H9 (cell line): ENCODE data around the gene MYH9. TPM values are rescaled to one million over a fixed set of nuclear protein-coding genes. Genes with fewer than 3 reads are reported as not detected.

Experiments used
- DNase-seq: peaks from one replicate; pipeline ENCODE4 v3.0.0-alpha.2; 2017
- H2AFZ ChIP-seq: one replicate; pipeline ENCODE4 v1.6.1; 2013; ENCODE audit warnings: mild to moderate bottlenecking, low read length, control low read depth, moderate library complexity
- H2AK5ac ChIP-seq: 2 replicates; pipeline ENCODE4 v1.6.1; 2013; ENCODE audit warnings: low read length, control low read depth, mixed read lengths; ENCODE audit not compliant: insufficient read length
- H2BK120ac ChIP-seq: one replicate; pipeline ENCODE4 v1.6.1; 2013; ENCODE audit warnings: low read depth, mild to moderate bottlenecking, low read length, control low read depth, inconsistent platforms; ENCODE audit not compliant: poor library complexity, severe bottlenecking
- H2BK12ac ChIP-seq: 2 replicates; pipeline ENCODE4 v1.6.1; 2013; ENCODE audit warnings: low read length, control low read depth, mixed read lengths, low read depth; ENCODE audit not compliant: insufficient read length
- H2BK15ac ChIP-seq: 2 replicates; pipeline ENCODE4 v1.6.1; 2013; ENCODE audit warnings: low read depth, low read length, control low read depth
- H2BK20ac ChIP-seq: one replicate; pipeline ENCODE4 v1.6.1; 2013; ENCODE audit warnings: low read depth, mild to moderate bottlenecking, low read length, control low read depth, inconsistent platforms; ENCODE audit not compliant: poor library complexity, severe bottlenecking
- H2BK5ac ChIP-seq: 2 replicates; pipeline ENCODE4 v1.6.1; 2013; ENCODE audit warnings: low read length, control low read depth, mixed read lengths; ENCODE audit not compliant: insufficient read length
- H3K14ac ChIP-seq: 2 replicates; pipeline ENCODE4 v1.6.1; 2013; ENCODE audit warnings: low read length, control low read depth; ENCODE audit not compliant: insufficient read depth
- H3K18ac ChIP-seq: 2 replicates; pipeline ENCODE4 v1.6.1; 2013; ENCODE audit warnings: low read depth, mild to moderate bottlenecking, mixed read lengths, low read length, control low read depth; ENCODE audit not compliant: insufficient read length
- H3K23ac ChIP-seq: 2 replicates; pipeline ENCODE4 v1.6.1; 2013; ENCODE audit warnings: low read length, control low read depth, mixed read lengths, low read depth; ENCODE audit not compliant: insufficient read length
- H3K23me2 ChIP-seq: 2 replicates; pipeline ENCODE4 v1.6.1; 2013; ENCODE audit warnings: low read depth, mild to moderate bottlenecking, mixed read lengths, low read length, control low read depth; ENCODE audit not compliant: insufficient read length, poor library complexity, severe bottlenecking
- H3K27ac ChIP-seq: 2 replicates; pipeline ENCODE4 v1.5.1; 2013; ENCODE audit warnings: low read length, control low read depth, mixed read lengths, low read depth; ENCODE audit not compliant: insufficient read length
- H3K27me3 ChIP-seq: 2 replicates; pipeline ENCODE4 v1.6.1; 2013; ENCODE audit warnings: low read length, control low read depth, inconsistent platforms; ENCODE audit not compliant: insufficient read depth
- H3K4ac ChIP-seq: 2 replicates; pipeline ENCODE4 v1.6.1; 2013; ENCODE audit warnings: low read depth, mild to moderate bottlenecking, control low read depth, inconsistent platforms, low read length, moderate library complexity
- H3K4me1 ChIP-seq: 2 replicates; pipeline ENCODE4 v1.6.1; 2013; ENCODE audit warnings: low read length, control low read depth, inconsistent platforms; ENCODE audit not compliant: insufficient read depth
- H3K4me2 ChIP-seq: 2 replicates; pipeline ENCODE4 v1.6.1; 2013; ENCODE audit warnings: low read length, control low read depth, mixed read lengths; ENCODE audit not compliant: insufficient read length, insufficient read depth
- H3K56ac ChIP-seq: 2 replicates; pipeline ENCODE4 v1.6.1; 2013; ENCODE audit warnings: low read depth, mild to moderate bottlenecking, mixed read lengths, low read length, control low read depth; ENCODE audit not compliant: insufficient read length
- H3K79me1 ChIP-seq: 2 replicates; pipeline ENCODE4 v1.6.1; 2013; ENCODE audit warnings: low read depth, mild to moderate bottlenecking, moderate library complexity, low read length, control low read depth, inconsistent platforms; ENCODE audit not compliant: insufficient read depth, poor library complexity, severe bottlenecking
- H3K79me2 ChIP-seq: 2 replicates; pipeline ENCODE4 v1.6.1; 2013; ENCODE audit warnings: low read length, control low read depth, inconsistent platforms; ENCODE audit not compliant: insufficient read depth
- H3K9ac ChIP-seq: 2 replicates; pipeline ENCODE4 v1.6.1; 2013; ENCODE audit warnings: low read length, control low read depth, mixed read lengths; ENCODE audit not compliant: insufficient read length; ENCODE audit errors: extremely low read depth
- H3K9me3 ChIP-seq: one replicate; pipeline ENCODE4 v1.6.1; 2013; ENCODE audit warnings: low read depth, low read length, inconsistent platforms; ENCODE audit not compliant: control insufficient read depth
- H3T11ph ChIP-seq: one replicate; pipeline ENCODE4 v1.6.1; 2013; ENCODE audit warnings: mild to moderate bottlenecking, low read length, control low read depth, inconsistent platforms
- H4K20me1 ChIP-seq: one replicate; pipeline ENCODE4 v1.6.1; 2013; ENCODE audit not compliant: control insufficient read depth, insufficient read length, insufficient read depth
- H4K5ac ChIP-seq: 2 replicates; pipeline ENCODE4 v1.6.1; 2013; ENCODE audit warnings: low read depth, mild to moderate bottlenecking, mixed read lengths, low read length, control low read depth; ENCODE audit not compliant: insufficient read length
- H4K8ac ChIP-seq: replicated peaks from 2 replicates; pipeline ENCODE4 v1.6.1; 2013; ENCODE audit warnings: low read length, control low read depth, mixed read lengths, low read depth; ENCODE audit not compliant: insufficient read length
- H4K91ac ChIP-seq: 2 replicates; pipeline ENCODE4 v1.6.1; 2013; ENCODE audit warnings: low read depth, mild to moderate bottlenecking, moderate library complexity, mixed read lengths, low read length, control low read depth; ENCODE audit not compliant: insufficient read length
- H3K27ac Mint-ChIP-seq, 3 experiments: 2 replicates in 2 of 3; 3 replicates in 1 of 3; pipeline ENCODE4 v1.8.0; 2020 to 2021; ENCODE audit warnings: mixed read lengths in 3 of 3, mild to moderate bottlenecking in 1 of 3, moderate library complexity in 1 of 3
- H3K27me3 Mint-ChIP-seq: 2 replicates; pipeline ENCODE4 v1.8.0; 2021; ENCODE audit warnings: low read depth, mild to moderate bottlenecking, moderate library complexity, mixed read lengths
- H3K36me3 Mint-ChIP-seq, 3 experiments: 2 replicates in 2 of 3; 3 replicates in 1 of 3; pipeline ENCODE4 v1.8.0; 2020 to 2021; ENCODE audit warnings: low read depth in 3 of 3, mixed read lengths in 3 of 3; ENCODE audit not compliant: insufficient read depth in 1 of 3
- H3K4me1 Mint-ChIP-seq, 2 experiments: 2 replicates each; pipeline ENCODE4 v1.8.0; 2020; ENCODE audit warnings: mixed read lengths in 2 of 2
- H3K4me3 Mint-ChIP-seq, 2 experiments: 2 replicates in 1 of 2; 3 replicates in 1 of 2; pipeline ENCODE4 v1.8.0; 2020 to 2021; ENCODE audit warnings: mild to moderate bottlenecking in 2 of 2, mixed read lengths in 2 of 2, moderate library complexity in 1 of 2
- H3K9me3 Mint-ChIP-seq, 2 experiments: 2 replicates in 1 of 2; 3 replicates in 1 of 2; pipeline ENCODE4 v1.8.0; 2020; ENCODE audit warnings: mild to moderate bottlenecking in 2 of 2, mixed read lengths in 2 of 2, moderate library complexity in 1 of 2
- CTCF ChIP-seq: fragments of 200-600 bp; sonication (generic); conservative IDR thresholded peaks from 3 replicates; pipeline ENCODE4 v1.8.0; 2021; ENCODE audit warnings: antibody characterized with exemption, mild to moderate bottlenecking
- WGBS: extraction: QIAGEN DNeasy Blood & Tissue Kit; methylation state at CpG from one replicate; pipeline ENCODE4 v1.1.7; 2013; ENCODE audit warnings: missing lambda C conversion rate, low lambda C conversion rate, mixed read lengths; ENCODE audit not compliant: insufficient read length; ENCODE audit errors: extremely low coverage; 5-methylcytosine and 5-hydroxymethylcytosine counted together
- total RNA-seq: library from RNA; stranded (reverse); gene quantifications from 2 replicates; pipeline ENCODE4 v1.2.1, GENCODE V29; 2021

Gene MYH9
- total RNA-seq, 1 experiment from 2014 or later, result 266 TPM

DNA sequence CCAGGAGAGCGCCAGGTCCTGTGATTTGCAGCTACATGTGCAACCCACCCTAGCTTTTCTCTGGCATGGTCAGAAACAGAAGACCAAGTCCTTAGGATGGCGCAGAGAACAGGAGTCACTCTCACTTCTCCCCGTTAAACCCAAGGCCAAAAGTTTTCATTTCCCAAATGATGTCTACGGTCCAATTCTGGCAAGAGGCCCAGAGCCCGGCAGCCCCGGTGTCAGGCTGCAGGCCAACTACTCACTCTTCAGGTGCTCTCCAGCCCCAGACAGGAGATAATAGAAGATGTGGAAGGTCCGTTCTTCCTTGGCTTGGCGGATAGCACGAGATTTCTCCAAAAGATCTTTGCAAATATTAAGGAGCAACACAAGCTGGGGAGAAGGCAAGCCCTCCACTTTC, 67.2 kb downstream of the MYH9 start:
- Histone ChIP-seq H3K23ac (no peak overlapping the region), H3K9ac (no peak overlapping the region), H2AK5ac (no peak overlapping the region), H3K9me3 (no peaks in the 10 kb centered on the region), H3K56ac (no peak overlapping the region), H3K18ac (no peak overlapping the region), H3K79me1 (no peaks in the 10 kb centered on the region), H3K79me2 (no peaks in the 10 kb centered on the region), H2BK15ac (no peak overlapping the region), H3K14ac (no peak overlapping the region), H2BK5ac (no peak overlapping the region), H4K5ac (no peak overlapping the region), H2AFZ (no peak overlapping the region), H3K4me1 (no peaks in the 10 kb centered on the region), H2BK12ac (no peak overlapping the region), H3K23me2 (no peaks in the 10 kb centered on the region), H3K27ac (no peak overlapping the region), H4K8ac (no peak overlapping the region), H4K20me1 (no peaks in the 10 kb centered on the region), H3T11ph (no peak overlapping the region), H2BK120ac (no peak overlapping the region), H2BK20ac (no peak overlapping the region), H3K4ac (no peak overlapping the region), H4K91ac (no peak overlapping the region), H3K27me3 (no peaks in the 10 kb centered on the region), H3K4me2 (no peak overlapping the region)
- Mint-ChIP-seq H3K36me3 (peaks cover 55 to 90% (median 78%) of the 10 kb centered on the region in 3 experiments), H3K4me1 (no peaks in the 10 kb centered on the region), H3K27me3 (no peaks in the 10 kb centered on the region), H3K4me3 (no peak overlapping the region), H3K27ac (peak overlapping the region in 1 of 3 experiments; percentile 44; a peak in 2 of 7 replicates), H3K9me3 (no peaks in the 10 kb centered on the region)
- DNase-seq, result no peak
- no peak for TF ChIP-seq CTCF
- WGBS, result no CpG with 5 or more reads among the region's 9 CpGs
